GM08714 (cell line): ENCODE data around the gene CALU.

Source experiments
- H3K4me3 ChIP-seq: fragments of 200-500 bp; sonication (Bioruptor generic); 2 replicates; pipeline ENCODE4 v1.5.1; 2014; ENCODE audit warnings: mild to moderate bottlenecking, low read length, inconsistent platforms
- ZNF274 ChIP-seq: IDR thresholded peaks from 2 replicates; pipeline ENCODE4 v1.6.1; 2012; ENCODE audit warnings: mild to moderate bottlenecking, low read depth, low read length

CALU gene

GRCh38 chr7:128777156-128778123 lies 38.3 kb downstream of the CALU start:
- no peak overlapping the region for H3K4me3 ChIP-seq
- TF ChIP-seq ZNF274 = no peak

DNA sequence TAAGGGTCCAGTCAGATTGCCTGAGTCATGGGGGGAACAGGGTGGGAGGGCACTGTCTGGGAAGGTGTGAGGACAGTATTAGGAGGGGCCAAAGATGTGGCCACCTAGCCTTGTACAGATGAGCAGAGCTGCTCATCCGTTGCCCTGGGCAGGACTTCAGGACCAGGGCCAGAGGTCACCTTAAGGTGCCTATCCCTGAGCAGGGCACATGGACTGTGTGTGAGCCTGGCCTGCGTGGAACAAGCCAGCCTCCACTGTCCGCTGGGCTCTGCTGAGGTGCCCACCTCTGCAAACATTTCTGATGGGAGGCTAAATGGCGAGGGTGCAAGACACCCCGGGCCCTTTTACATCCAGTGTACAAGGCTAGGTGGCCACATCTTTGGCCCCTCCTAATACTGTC lies 39.8 kb downstream of the CALU start:
- TF ChIP-seq ZNF274 = no peak
- no peak overlapping the region for H3K4me3 ChIP-seq

- TF ChIP-seq ZNF274 = no peak
- no peak overlapping the region for H3K4me3 ChIP-seq
Measured at GRCh38 chr7:128781126-128781525, 42.0 kb downstream of the CALU start.

- H3K4me3 ChIP-seq = no peak overlapping the region
- TF ChIP-seq ZNF274 = no peak
Measured at GRCh38 chr7:128781851-128782250, 42.7 kb downstream of the CALU start.

DNA sequence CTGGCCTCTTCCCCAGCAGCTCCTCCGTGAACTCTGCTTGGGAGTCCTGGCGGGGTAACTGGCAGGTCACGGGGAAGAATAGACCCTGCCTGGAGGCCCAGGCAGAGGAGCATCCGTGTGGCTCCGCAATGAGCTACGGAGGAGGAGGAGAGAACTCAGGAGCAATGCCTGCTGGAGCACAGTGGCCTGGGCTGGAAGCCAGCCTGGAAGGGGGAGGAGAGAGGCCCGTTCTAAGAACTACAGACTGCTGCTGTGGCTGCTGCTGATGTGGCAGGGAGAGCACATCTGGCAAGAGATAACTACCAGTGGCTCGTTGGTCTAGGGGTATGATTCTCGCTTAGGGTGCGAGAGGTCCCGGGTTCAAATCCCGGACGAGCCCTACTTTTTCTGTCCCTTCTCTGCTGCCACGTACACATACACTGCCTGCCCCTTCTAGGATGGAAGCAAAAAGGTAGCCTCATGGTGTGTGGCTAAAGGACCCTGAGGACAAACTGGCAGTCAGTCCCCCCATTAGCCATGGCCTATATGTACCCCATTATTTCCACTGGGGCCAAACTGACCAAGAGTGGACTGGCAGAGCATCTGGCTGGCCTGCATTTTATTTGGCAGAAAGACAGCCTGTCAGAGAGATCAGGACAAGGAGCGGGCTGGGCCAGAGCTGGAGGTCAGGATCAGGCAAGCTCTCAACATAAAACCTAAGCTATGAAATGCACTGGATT lies 44.1 kb downstream of the CALU start:
- no peak for TF ChIP-seq ZNF274
- no peak overlapping the region for H3K4me3 ChIP-seq

GRCh38 chr7:128785738-128786137 lies 46.6 kb downstream of the CALU start:
- H3K4me3 ChIP-seq = no peak overlapping the region
- TF ChIP-seq ZNF274 = no peak

GRCh38 chr7:128788446-128789412 lies 49.6 kb downstream of the CALU start:
- TF ChIP-seq ZNF274 = no peak
- H3K4me3 ChIP-seq = no peak overlapping the region

GRCh38 chr7:128790315-128791041 lies 51.3 kb downstream of the CALU start:
- no peak for TF ChIP-seq ZNF274
- peak overlapping the region; percentile 95 for H3K4me3 ChIP-seq

DNA sequence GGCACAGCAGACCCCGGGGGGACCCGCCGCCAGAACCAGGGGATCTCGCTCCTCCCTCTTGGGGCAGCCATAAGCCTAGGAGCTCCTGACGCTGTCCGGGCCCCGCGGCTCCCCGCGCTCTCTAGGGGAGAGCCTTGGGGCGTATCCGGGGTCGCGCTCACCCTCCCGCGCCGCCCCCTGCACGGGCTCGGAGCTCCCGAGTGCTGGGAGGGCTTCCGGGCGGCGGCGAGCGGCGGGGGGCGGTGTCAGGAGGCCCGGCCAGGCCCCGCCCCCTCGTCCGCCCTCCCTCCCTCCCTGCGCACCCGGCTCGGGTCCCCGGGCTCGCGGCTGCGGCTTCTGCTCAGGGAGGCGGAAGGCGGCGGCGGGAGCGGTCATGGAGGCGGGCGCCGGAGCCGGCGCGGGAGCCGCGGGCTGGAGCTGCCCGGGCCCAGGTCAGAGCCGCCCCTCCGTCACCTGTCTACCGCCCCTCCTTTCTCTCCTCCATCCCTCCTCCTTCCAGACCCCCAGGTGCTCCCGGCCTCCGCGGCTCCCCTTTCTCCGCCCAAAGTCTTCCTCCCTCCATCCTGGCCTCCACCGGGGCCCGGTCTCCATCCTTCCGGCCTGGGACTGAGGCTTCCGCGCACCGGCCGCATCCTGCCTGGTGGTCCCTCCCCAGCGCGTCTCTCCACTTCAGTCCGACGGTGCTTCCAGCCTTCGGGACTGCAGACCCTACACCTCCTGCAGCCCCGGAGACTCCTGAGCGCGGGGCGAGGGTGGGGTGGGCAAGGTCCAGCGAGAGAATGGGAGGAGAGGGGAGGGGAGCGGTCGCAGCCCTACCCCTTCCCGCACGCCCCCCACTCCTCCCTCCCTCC lies 52.2 kb downstream of the CALU start, which contains the start of gene CCDC136:
CCDC136 (plus strand) TSS at position 848 of the 851 bp plus-strand sequence. CDS start 444 bp downstream, outside the sequence.
- H3K4me3 ChIP-seq = peak within 1 kb of the TSS; percentile 95
- no peak for TF ChIP-seq ZNF274

- no peak for TF ChIP-seq ZNF274
- peak overlapping the region; percentile 95 for H3K4me3 ChIP-seq
Measured at GRCh38 chr7:128791972-128792327, 52.8 kb downstream of the CALU start.

DNA sequence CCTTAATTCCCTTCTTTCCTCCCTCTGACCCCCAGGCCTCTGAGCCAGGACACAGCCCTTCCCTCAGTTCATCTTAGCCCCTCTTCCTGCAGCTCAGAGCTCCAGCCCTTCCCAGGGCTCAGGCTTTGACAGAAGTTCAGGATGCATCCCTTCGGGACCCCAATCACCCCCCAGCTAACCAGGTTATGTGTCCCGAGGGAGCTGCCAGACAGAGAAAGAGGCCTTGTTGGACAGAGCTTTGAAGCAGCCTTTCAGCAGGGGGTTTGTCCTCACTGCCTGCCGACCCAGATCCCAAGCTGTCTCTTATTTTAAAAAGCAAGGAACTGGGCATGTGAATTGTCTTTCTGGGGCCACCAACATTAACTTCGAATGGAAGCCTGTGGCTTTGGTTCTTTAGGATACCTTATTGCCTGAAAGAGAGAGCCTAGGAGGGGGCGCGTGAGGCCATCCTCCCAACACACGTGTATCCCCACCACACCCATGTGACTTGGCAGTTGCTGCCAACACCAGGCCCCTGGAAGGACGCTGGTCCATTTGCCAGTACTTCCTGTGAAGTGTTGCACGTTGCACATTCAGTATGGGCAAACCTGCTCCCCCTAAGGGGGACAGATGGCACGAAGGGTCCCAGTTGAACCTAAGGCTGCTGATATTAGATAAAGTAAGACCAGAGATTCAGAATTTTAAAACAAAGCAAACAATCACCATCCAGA lies 53.5 kb downstream of the CALU start:
- TF ChIP-seq ZNF274 = no peak
- no peak overlapping the region for H3K4me3 ChIP-seq

DNA sequence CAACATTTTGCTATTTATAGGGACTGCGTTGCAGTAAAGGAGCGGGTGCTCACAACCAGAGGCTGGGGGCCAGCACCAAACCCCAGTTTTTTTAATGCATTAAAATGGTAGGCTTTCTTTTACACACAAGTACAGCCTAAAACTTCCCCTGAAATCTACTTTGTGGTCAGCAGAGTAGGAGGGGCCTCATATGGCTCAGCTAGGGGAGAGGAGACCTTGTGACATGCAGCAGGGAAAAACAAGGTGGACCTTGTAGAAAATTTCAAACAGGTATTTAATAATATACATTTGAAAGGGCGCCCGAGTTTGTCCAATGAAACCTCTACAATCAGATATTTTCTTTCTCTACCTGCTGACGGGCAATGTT lies 54.0 kb downstream of the CALU start:
- no peak overlapping the region for H3K4me3 ChIP-seq
- no peak for TF ChIP-seq ZNF274
